Lower leg skin (tissue), 4 donors: ENCODE measurements around the gene ADAMTS17. TPM values are rescaled to one million over a fixed set of nuclear protein-coding genes. Genes with fewer than 3 reads are reported as not detected.

Experiments
- DNase-seq, 2 donors: peaks; one replicate each; pipeline ENCODE4 v3.0.0-alpha.2; 2019; ENCODE audit warnings: low spot score in 2 of 2
- H3K4me3 ChIP-seq: fragments of 200-600 bp; sonication (generic); 2 replicates; pipeline ENCODE4 v1.5.1; 2017; ENCODE audit warnings: mild to moderate bottlenecking, low read depth; ENCODE audit not compliant: poor library complexity, severe bottlenecking
- POLR2A ChIP-seq, 2 donors: fragments of 450-650 bp; IDR thresholded peaks; one replicate each; pipeline ENCODE4 v1.6.1; 2016 to 2017; ENCODE audit warnings: antibody characterized with exemption in 2 of 2, mild to moderate bottlenecking in 1 of 2, moderate library complexity in 1 of 2
- WGBS, 2 donors: methylation state at CpG; one replicate each; pipeline ENCODE4 v1.1.5; 2018; 5-methylcytosine and 5-hydroxymethylcytosine counted together
- intact Hi-C: fragments of 100-400 bp; cut with DNase I; formaldehyde crosslinking; loops from one replicate; pipeline ENCODE4 v1.15.0; 2023; ENCODE audit warnings: low total_unique reads
- total RNA-seq, 4 donors: library from RNA; depleted of rRNA; stranded (reverse); fragments of >200 nt; gene quantifications; one replicate each; pipeline ENCODE4 v1.1.0, GENCODE V29; 2016
- TF ChIP-seq, protein P1 (sequence below), 3 donors: fragments of 450-650 bp; IDR thresholded peaks; one replicate each; pipeline ENCODE4 v1.5.1; 2016; ENCODE audit warnings: antibody characterized with exemption in 3 of 3, mild to moderate bottlenecking in 3 of 3, moderate library complexity in 2 of 3

The ADAMTS17 gene
- total RNA-seq, 4 donors from 2014 or later: 3.5 to 7.8 (median 3.9) TPM

DNA sequence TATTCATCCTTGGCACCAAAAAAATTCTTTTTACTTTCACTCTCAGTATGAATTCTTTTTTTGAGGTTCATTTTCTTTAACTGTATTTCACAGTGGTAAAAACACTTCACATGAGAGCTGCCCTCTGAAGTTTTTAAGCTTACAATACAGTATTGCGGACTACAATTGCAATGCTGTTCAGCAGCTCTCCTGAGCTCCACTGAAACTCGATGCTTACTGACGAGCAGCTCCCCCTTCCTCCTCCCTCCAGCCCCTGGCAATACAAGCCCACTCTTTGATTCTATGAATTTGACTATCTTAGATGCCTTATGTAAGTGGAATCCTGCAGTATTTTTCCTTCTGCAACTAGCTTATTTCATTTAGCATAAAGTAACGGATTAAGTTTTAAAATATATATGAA is 183.4 kb downstream of the ADAMTS17 start:
- intact Hi-C loops: no loop called here
- DNase-seq: peak in 1 of 2 donors; percentile 40
- no peak overlapping the region for H3K4me3 ChIP-seq
- WGBS, 2 donors: 69 to 76% methylated on average over 4 of the region's 4 CpGs
- no peak for TF ChIP-seq POLR2A (IDR thresholded peaks at IDR 0.05)
- TF ChIP-seq, protein P1, sequence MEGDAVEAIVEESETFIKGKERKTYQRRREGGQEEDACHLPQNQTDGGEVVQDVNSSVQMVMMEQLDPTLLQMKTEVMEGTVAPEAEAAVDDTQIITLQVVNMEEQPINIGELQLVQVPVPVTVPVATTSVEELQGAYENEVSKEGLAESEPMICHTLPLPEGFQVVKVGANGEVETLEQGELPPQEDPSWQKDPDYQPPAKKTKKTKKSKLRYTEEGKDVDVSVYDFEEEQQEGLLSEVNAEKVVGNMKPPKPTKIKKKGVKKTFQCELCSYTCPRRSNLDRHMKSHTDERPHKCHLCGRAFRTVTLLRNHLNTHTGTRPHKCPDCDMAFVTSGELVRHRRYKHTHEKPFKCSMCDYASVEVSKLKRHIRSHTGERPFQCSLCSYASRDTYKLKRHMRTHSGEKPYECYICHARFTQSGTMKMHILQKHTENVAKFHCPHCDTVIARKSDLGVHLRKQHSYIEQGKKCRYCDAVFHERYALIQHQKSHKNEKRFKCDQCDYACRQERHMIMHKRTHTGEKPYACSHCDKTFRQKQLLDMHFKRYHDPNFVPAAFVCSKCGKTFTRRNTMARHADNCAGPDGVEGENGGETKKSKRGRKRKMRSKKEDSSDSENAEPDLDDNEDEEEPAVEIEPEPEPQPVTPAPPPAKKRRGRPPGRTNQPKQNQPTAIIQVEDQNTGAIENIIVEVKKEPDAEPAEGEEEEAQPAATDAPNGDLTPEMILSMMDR (IDR thresholded peaks at IDR 0.05): no peak

DNA sequence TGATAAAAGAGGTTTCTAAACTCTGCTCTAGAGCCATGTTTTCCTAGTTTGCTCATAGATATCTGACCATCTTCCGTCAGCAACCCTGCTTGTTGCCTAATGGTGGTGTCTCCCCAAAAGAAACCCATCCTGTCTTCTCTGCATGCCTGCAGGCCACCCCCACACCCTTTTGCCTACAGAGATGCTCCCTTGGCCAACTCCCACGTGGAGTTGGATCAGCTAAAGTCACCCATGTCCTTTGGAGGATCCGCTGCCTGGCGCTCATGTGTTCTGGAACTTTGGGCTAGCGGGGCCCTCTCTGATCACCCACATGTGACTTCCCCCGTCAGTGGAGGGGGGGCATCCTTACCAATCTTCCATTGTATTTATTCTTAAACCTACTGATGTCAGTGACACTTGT is 185.6 kb downstream of the ADAMTS17 start:
- TF ChIP-seq, protein P1 (IDR thresholded peaks at IDR 0.05): no peak
- TF ChIP-seq POLR2A (IDR thresholded peaks at IDR 0.05): no peak
- 88 to 89% methylated on average over 6 of the region's 6 CpGs for WGBS, 2 donors
- peak in 1 of 2 donors; percentile 75 for DNase-seq
- no peak overlapping the region for H3K4me3 ChIP-seq
- intact Hi-C loops: no loop called here

DNA sequence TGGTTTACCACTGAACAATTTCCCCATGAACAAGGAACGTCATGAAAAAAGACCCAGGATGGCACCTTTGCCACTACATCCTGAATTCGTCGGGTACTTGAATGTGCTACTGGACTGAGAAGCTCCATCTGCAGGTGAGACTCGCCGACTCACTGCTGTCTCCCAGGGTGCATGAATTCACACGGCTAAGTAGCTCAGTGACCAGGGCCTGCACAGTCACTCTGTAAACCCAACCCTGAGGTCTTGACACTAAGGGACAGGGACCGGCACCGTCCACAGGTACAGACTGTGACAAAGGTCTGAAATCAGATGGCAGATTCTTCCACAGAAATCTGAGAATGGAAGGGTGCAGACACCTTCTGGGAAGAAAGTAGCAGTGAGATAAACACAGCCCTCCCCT is 187.4 kb downstream of the ADAMTS17 start:
- DNase-seq: peak in 1 of 2 donors; percentile 36
- TF ChIP-seq POLR2A (IDR thresholded peaks at IDR 0.05): no peak
- TF ChIP-seq, protein P1 (IDR thresholded peaks at IDR 0.05): no peak
- WGBS, 2 donors: 88 to 94% methylated on average over 8 of the region's 8 CpGs
- intact Hi-C loops: no loop called here
- no peak overlapping the region for H3K4me3 ChIP-seq

DNA sequence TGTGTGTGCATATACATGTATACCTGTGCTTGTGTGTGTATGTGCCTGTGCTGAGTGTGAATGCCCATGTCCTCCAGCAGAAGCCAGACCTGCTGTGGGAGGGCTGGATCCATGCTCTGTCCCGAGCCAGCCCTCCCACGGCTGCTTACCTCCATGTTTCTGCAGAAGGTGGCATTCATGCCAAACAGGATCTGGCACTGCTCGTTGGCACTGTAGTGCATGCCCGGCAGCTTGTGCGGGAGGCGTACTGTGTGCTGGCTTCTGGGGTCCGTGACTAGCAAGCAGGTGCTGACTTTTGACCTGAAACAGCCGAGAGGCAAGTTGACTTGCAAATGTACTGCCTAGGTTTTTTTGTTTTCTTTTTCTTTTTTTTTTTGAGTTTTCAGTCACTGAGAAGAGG is 189.3 kb downstream of the ADAMTS17 start:
- intact Hi-C loops: no loop called here
- TF ChIP-seq, protein P1 (IDR thresholded peaks at IDR 0.05): no peak
- no peak for TF ChIP-seq POLR2A (IDR thresholded peaks at IDR 0.05)
- no peak overlapping the region for H3K4me3 ChIP-seq
- peak in 1 of 2 donors; percentile 80 for DNase-seq
- WGBS, 2 donors: 70 to 76% methylated on average over 8 of the region's 8 CpGs

DNA sequence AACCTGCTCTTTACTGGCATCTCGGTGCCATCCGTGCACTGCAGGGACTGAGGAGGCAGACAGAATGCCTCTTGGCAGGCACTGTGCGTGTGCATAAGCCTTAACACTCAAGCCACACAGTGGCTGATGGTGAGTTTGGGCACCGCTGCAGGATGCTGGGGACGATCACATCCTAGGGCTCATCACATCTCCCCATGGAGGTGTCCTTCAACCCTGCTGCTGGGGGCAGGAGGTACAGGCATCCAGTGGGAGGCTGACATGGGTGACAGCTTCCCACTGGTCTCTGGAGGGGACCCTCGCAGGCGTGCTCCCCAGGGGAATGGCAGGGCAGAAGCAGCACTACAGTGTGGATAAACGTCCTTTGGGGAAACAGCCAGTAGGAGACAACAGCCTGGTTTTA is 190.9 kb downstream of the ADAMTS17 start:
- no peak for TF ChIP-seq POLR2A (IDR thresholded peaks at IDR 0.05)
- TF ChIP-seq, protein P1 (IDR thresholded peaks at IDR 0.05): no peak
- no peak for DNase-seq
- 90 to 94% methylated on average over 8 of the region's 8 CpGs for WGBS, 2 donors
- H3K4me3 ChIP-seq: no peak overlapping the region
- intact Hi-C loops: no loop called here

DNA sequence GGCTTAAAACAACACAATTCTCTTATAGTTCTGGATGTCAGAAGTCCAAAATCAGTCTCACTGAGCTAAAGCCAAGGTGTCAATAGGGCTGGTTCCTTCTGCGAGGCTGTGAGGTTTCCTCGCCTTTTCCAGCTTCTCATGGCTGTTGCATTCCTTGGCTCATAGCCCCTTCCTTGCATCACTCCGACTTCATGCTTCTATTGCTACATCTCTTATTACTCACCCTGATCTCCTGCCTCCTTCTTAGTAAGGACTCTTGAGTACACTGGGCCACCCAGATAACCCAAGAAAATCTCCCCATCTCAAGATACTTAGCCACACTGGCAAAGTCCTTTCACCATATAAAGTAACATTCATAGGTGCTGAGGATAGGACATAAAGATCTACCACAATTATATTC is 193.9 kb downstream of the ADAMTS17 start:
- 96 to 98% methylated on average over 3 of the region's 3 CpGs for WGBS, 2 donors
- TF ChIP-seq, protein P1 (IDR thresholded peaks at IDR 0.05): no peak
- TF ChIP-seq POLR2A (IDR thresholded peaks at IDR 0.05): no peak
- intact Hi-C loops: no loop called here
- no peak for DNase-seq
- H3K4me3 ChIP-seq: no peak overlapping the region
